ENCODE measurements around the gene NRP2.

Gene NRP2, protein sequence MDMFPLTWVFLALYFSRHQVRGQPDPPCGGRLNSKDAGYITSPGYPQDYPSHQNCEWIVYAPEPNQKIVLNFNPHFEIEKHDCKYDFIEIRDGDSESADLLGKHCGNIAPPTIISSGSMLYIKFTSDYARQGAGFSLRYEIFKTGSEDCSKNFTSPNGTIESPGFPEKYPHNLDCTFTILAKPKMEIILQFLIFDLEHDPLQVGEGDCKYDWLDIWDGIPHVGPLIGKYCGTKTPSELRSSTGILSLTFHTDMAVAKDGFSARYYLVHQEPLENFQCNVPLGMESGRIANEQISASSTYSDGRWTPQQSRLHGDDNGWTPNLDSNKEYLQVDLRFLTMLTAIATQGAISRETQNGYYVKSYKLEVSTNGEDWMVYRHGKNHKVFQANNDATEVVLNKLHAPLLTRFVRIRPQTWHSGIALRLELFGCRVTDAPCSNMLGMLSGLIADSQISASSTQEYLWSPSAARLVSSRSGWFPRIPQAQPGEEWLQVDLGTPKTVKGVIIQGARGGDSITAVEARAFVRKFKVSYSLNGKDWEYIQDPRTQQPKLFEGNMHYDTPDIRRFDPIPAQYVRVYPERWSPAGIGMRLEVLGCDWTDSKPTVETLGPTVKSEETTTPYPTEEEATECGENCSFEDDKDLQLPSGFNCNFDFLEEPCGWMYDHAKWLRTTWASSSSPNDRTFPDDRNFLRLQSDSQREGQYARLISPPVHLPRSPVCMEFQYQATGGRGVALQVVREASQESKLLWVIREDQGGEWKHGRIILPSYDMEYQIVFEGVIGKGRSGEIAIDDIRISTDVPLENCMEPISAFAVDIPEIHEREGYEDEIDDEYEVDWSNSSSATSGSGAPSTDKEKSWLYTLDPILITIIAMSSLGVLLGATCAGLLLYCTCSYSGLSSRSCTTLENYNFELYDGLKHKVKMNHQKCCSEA

GRCh38 chr2:205682239-205682970 is at the start of gene NRP2:
TSS of gene NRP2 (plus strand) at chr2:205682501. CDS start at chr2:205683291, 790 bp downstream.
- peak in 1 of 2 donors; percentile 43 for DNase-seq (ENCODE audit: low read depth in 2 of 2)

GRCh38 chr2:205633994-205634393 is 48.3 kb upstream of the NRP2 start:
- DNase-seq (ENCODE audit: low read depth in 2 of 2), result no peak

DNA sequence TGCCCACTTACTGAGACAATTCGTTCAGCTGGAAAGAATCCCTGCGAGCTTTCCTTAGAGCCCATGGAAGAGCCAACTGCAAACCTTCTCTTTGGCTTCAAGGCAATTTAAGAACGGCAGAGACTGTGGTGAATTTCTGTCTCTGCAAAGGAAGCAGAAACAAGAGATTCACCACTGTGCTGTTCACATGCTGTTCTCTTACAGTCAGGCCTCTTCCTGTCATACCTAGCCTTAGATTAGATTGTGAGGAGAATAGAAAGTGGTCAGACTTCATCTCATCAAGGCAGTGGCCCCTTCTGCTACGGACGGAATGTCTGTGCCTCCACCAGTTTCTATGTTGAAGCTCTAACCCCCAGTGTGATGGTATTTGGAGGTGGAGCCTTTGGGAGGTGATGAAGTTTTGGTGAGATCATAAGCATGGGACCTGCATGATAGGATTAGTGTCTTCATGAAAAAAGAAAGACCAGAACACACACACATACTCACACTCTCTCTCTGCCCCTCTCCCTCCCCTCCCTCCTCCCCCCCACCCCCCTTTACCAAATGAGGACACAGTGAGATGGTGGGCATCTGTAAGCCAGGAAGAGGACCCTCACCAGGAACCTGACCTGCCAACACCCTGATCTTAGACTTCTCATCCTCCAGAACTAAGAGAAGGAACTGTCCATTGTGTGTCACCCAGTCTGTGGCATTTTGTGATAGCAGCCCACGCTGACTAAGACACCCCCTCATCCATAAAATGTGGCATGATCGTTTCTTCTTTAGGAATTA is 45.6 kb upstream of the NRP2 start:
- DNase-seq (ENCODE audit: low read depth in 2 of 2), result no peak

GRCh38 chr2:205637320-205637602 is 45.0 kb upstream of the NRP2 start:
- no peak for DNase-seq (ENCODE audit: low read depth in 2 of 2)

DNA sequence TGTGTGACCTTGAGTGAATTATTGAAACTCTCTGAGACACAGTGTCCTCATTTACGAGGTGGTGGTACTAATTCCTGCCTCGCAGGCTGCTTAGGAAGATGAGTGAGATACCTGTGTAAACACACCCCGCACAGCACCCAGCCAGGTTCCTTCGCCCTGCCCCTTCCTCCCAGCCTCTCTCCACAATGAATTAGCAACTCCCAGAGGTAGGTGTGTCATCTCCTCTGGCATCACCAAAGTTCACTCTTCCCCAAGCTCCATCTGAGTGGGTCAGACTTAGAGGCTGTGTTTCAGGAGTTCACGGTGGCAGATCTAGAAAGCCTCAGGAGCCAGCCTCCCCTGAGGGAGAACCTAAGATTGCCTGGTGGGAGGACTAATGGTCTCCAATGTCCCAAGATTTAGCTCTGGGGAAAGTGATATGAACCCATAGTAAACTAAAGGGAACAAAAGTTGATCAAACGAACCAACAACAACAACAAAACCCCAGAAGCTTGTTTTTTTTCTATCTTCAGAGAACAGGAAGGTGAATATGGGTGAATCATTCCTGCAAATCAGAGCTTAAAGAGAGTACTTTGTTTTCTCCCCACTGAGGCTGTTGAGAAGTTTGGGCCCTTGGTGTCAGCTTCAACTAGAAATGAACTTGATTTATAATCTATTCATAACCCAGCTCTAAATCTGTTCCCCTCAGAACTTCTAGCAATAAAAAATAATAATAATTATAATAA is 44.4 kb upstream of the NRP2 start:
- DNase-seq (ENCODE audit: low read depth in 2 of 2), result no peak

DNA sequence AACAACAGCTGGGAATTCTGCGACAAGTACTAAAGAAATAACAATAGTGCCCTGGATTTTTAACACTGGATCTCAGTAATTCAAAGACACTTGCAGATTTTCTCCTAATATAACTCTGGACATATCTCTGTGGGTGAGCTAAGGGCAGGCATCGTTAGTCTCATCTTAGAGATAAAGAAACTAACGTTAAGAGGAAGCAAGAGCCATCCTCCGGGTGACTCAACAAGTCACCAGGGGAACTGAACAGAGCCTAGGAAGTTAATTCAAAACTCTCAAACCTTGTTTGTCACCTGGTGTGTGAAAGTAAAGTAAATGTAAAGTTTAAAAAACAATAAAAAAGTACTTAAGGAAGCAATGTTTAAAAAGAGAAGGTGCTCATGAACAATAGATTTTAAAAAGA is 41.6 kb upstream of the NRP2 start:
- no peak for DNase-seq (ENCODE audit: low read depth in 2 of 2)

- DNase-seq (ENCODE audit: low read depth in 2 of 2), result no peak
These were observed 39.5 kb upstream of the NRP2 start for GRCh38 chr2:205642599-205643356.

GRCh38 chr2:205643391-205643885 is 38.9 kb upstream of the NRP2 start:
- DNase-seq (ENCODE audit: low read depth in 2 of 2), result no peak

DNA sequence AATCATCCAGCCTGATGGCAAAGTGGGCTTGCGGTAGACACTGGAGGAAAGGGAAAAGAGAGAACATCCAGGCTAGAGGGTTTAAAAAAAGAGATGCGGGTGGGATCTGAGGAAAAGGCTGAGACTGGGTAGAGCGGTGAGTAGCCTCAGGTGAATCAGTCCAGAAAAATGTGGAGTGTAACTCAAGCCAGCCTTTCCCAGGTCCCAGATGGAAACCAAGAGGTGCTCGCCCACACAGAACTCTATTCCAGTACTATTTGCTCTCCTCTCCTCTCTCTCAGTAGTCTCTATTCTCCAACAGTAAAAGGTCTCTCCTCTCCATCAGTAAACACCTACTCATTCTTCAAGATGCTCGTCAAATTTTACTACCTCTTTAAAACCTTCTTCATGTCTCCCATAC is 38.3 kb upstream of the NRP2 start:
- DNase-seq (ENCODE audit: low read depth in 2 of 2), result no peak

DNA sequence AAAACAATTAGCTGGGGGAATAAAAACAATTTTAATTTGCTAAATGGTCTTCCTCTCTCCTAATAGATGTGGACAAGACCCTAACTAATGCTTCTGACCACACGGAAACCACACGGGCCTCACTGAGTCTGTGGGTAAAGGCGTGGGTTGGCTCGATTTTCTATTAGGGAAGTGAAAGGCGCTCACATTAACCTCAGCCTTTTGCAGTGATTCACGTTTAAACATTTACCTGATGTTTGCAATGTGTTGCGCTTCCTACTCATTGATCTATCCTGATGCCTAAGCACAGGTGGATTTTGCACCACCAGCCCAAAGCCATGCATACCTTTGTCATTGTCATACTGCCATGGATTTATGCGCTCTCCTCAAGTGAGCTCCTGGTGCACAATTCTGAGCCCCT is 35.6 kb upstream of the NRP2 start:
- DNase-seq (ENCODE audit: low read depth in 2 of 2), result no peak

DNA sequence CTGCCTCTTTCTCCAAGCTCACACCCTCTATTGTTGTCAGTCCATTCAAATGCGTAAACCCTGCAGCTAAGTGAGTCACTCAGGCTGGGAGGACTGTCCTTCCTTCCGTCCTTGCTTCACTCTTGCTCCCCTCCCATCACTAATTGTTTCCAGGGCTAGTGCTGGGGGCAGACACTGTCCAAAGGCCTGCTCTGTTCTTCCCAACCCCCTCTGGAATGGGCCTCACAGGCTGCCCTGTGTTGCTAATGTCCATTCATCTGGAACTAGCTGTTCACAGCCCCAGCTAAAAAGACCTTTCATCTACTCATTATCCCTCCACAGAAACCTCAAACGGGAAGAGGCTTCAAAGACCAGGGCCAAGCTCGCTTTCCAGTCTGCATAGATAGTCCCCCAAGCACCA is 31.9 kb upstream of the NRP2 start:
- DNase-seq (ENCODE audit: low read depth in 2 of 2), result no peak

DNA sequence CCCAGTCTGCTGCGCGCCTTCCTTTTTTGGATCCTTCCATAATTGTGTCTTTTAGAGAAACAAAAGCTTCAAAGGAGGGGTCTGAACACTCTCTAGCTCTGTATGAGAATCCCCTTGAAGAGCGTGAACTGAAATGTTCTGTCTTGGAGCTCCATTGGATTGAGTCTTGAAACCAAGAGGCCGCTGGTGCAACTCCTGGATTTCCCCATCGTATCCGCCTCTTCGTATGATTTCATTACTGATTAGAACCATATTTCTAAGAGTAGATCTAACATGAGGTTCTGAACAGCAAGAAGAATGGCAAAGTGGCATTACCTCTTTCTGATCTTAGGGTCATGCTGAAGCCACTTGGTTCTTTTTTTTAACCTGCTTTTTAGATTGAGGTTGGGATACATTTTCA is 31.4 kb upstream of the NRP2 start:
- DNase-seq (ENCODE audit: low read depth in 2 of 2), result no peak

DNA sequence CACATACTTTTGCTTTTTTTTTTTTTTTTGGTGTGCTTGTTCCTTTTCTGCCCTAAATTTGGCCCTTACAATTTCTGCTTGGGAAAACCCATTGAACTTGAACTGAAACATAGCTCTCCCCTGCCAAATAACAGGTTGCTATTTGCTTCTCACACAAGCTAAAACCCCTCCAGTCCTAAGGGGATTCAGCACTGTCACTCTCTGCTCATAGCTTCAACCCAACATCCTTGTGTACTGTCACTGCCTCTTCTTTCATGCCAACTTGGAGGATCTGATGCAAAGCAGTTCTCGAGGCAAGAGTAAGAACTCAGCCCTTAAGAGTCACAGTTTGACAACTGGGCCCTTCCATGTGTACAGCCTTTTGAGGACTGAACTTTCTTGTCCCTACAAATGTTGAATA is 30.6 kb upstream of the NRP2 start:
- DNase-seq (ENCODE audit: low read depth in 2 of 2), result no peak

- no peak for DNase-seq (ENCODE audit: low read depth in 2 of 2)
These were observed 27.3 kb upstream of the NRP2 start for GRCh38 chr2:205654878-205655605.

DNA sequence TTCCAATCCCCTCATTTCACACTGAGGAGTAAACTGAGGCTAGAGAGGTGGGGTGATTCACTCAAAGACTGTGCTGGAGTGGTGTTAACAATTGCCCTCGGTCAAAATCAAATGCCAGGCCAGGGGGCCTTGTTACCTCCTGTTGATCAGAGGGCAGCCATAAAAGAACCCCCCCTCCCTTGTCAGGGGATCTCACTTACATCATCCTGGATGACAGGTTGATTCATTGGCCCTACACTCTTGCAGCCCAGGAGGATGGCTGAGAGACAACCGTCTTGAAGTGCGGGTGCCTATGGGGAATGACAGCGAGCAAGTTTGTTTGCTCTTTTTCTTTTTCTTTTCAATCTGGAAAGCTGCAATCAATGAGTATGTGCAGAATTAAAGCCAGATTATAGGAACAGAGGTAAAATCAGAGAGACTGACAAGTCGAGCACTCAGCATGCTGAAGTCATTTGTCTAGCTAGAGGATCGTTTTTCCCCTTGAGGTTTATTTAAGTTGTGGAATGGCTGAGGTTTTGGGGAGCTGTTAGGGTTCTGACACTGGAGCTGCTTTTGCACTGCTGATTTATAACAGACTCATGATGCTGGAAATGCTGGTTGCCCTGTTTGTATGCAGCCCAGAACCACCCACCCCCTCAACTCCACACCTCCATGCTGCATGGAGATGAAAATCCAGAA is 26.4 kb upstream of the NRP2 start:
- no peak for DNase-seq (ENCODE audit: low read depth in 2 of 2)

DNA sequence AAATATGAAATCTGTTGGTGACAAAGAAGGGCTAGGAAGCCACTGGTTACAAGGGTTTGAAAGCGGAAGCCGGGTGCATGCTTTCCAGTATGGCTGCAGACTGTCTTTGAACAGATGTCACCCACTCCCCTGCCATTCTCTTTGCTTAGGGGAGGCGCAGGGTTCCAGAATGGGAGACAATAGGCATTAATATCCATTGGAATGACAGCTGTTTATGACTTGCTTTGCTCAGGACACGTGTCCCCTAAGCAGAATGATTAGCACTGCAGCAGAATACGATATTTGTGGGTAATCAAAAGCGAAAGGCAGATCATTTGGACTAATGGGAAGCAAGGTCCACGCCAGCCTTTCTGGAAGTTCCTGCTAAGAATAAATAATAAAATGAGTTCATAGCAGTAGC is 25.8 kb upstream of the NRP2 start:
- DNase-seq (ENCODE audit: low read depth in 2 of 2), result no peak

DNA sequence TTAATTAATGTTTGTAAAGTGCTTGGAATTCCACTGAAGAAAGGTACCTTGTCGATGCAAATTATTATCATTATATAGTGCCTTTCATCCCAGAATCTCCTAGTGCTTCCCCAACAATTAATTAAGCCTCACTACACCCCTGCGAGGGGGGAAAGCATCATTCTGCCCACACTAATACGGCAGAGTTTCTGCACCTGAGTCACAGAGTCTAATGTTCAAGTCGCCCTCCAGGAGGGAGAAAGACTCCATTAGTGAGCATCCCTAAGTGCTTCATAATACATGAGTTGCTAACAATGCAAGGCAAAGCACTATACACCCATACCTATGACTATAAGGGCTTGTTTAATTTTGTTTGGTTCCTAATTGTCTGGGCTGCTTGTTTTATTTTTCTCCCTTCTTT is 25.4 kb upstream of the NRP2 start:
- no peak for DNase-seq (ENCODE audit: low read depth in 2 of 2)

DNA sequence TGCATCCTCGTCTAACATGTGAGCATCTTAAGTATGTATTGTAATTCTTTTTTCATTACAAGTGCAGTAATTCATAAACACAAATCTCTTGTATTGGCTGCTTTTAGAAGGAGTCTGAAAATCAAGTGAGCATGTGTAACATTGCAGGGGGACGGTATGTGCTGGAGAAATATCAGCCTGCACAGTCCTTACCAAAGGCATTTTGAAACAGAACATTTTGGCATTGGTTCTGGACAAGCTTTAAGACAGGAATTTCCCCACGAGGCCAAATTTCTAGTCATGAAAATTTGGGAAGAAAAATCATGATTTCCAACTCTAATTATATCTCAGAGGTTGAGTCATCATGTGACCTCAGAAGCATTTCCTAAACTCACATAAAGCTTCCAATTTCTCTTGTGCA is 24.7 kb upstream of the NRP2 start:
- DNase-seq (ENCODE audit: low read depth in 2 of 2), result no peak

GRCh38 chr2:205658068-205658467 is 24.2 kb upstream of the NRP2 start:
- DNase-seq (ENCODE audit: low read depth in 2 of 2), result no peak
